A549 (cell line): ENCODE data around the gene HNRNPK. TPM values are rescaled to one million over a fixed set of nuclear protein-coding genes. Genes with fewer than 3 reads are reported as not detected.
A peak's percentile ranks its signal among the peaks of the same experiment; 100 is the strongest.

ENCODE experiments used
- ATAC-seq, 2 experiments: fragments of 200-7000 bp in 1 of 2; fragments of >200 bp in 1 of 2; cut with Nextera tagmentation in 1 of 2; cut with Tn5 transposase in 1 of 2; 3 replicates each; pipeline versions ENCODE4 v1.8.0 to v1.9.1; 2018 to 2020; ENCODE audit warnings: mild to moderate bottlenecking in 1 of 2, moderate library complexity in 1 of 2
- CTCF ChIA-PET: fragments of 300-600 bp; sonication (Branson Sonifier 250); formaldehyde crosslinking; extraction: SDS; loops from one replicate; lab custom pipeline; 2021; ENCODE audit warnings: antibody characterized with exemption, inconsistent platforms; lab: Yijun Ruan, JAX
- POLR2A ChIA-PET: fragments of 350-600 bp; formaldehyde crosslinking; extraction: SDS; loops from one replicate; lab custom pipeline; 2021; ENCODE audit warnings: antibody characterized with exemption, inconsistent platforms; lab: Yijun Ruan, JAX
- DNase-seq, 2 experiments: peaks; one replicate each; pipeline versions ENCODE4 v3.0.0 to v3.0.0-alpha.2; 2011 to 2016; ENCODE audit warnings: low read depth in 1 of 2, low spot score in 1 of 2
- FAIRE-seq: peaks from 2 replicates; lab custom pipeline; 2011; peaks lifted over from hg19 to GRCh38; lab: Jason Lieb, UNC
- H3K27ac ChIP-seq, 2 experiments: fragments of >200 bp; sonication (Bioruptor Twin); formaldehyde crosslinking; 3 replicates each; pipeline ENCODE4 v1.5.1; 2016 to 2017
- H3K4me1 ChIP-seq: fragments of >200 bp; sonication (Bioruptor Twin); formaldehyde crosslinking; 3 replicates; pipeline ENCODE4 v1.6.1; 2016
- H3K4me2 ChIP-seq: fragments of >200 bp; sonication (Bioruptor Twin); formaldehyde crosslinking; 3 replicates; pipeline ENCODE4 v1.6.1; 2016
- H3K4me3 ChIP-seq: fragments of >200 bp; sonication (Bioruptor Twin); formaldehyde crosslinking; 3 replicates; pipeline ENCODE4 v1.5.1; 2016
- H3K9me3 ChIP-seq: fragments of >200 bp; sonication (Bioruptor Twin); formaldehyde crosslinking; 3 replicates; pipeline ENCODE4 v1.6.1; 2016
- BHLHE40 ChIP-seq: IDR thresholded peaks from 2 replicates; pipeline ENCODE4 v1.6.1; 2012; ENCODE audit warnings: low read depth, low read length, inconsistent platforms
- CEBPB ChIP-seq, 2 experiments: fragments of >200 bp in 1 of 2; sonication (Bioruptor Twin) in 1 of 2; formaldehyde crosslinking in 1 of 2; IDR thresholded peaks; 2 replicates each; pipeline ENCODE4 v1.6.1; 2012 to 2016
- CHD4 ChIP-seq: fragments of 200-600 bp; sonication (generic); IDR thresholded peaks from 2 replicates; pipeline ENCODE4 v1.6.1; 2016; ENCODE audit warnings: antibody characterized with exemption, mild to moderate bottlenecking, borderline replicate concordance
- CTCF ChIP-seq: fragments of >200 bp; sonication (Bioruptor Twin); formaldehyde crosslinking; IDR thresholded peaks from 3 replicates; pipeline ENCODE4 v1.5.1; 2016
- EHF ChIP-seq: fragments of 250-450 bp; sonication (Bioruptor Pico); IDR thresholded peaks from 2 replicates; pipeline ENCODE4 v1.5.0; 2020; ENCODE audit warnings: mild to moderate bottlenecking
- ESRRA ChIP-seq: fragments of 150-350 bp; IDR thresholded peaks from 2 replicates; pipeline ENCODE4 v1.6.1; 2014; ENCODE audit warnings: mild to moderate bottlenecking, low read length, borderline replicate concordance
- HEYL ChIP-seq: fragments of 250-450 bp; sonication (Bioruptor Pico); IDR thresholded peaks from 2 replicates; pipeline ENCODE4 v1.8.0; 2021; ENCODE audit warnings: mild to moderate bottlenecking, moderate library complexity
- HOXB13 ChIP-seq: fragments of 250-450 bp; sonication (Bioruptor Pico); IDR thresholded peaks from 2 replicates; pipeline ENCODE4 v1.5.0; 2020; ENCODE audit warnings: low read depth, mild to moderate bottlenecking, moderate library complexity
- KDM1A ChIP-seq: fragments of 200-600 bp; sonication (generic); IDR thresholded peaks from 2 replicates; pipeline ENCODE4 v1.6.1; 2016; ENCODE audit warnings: low read depth, mild to moderate bottlenecking
- MAZ ChIP-seq: fragments of 150-350 bp; IDR thresholded peaks from 2 replicates; pipeline ENCODE4 v1.6.1; 2014; ENCODE audit warnings: antibody characterized with exemption, low read depth, low read length, borderline replicate concordance
- MYC ChIP-seq: IDR thresholded peaks from 2 replicates; pipeline ENCODE4 v1.6.1; 2012; ENCODE audit warnings: mild to moderate bottlenecking, inconsistent platforms, low read length, improper control_type of control experiment, borderline replicate concordance
- NFE2L2 ChIP-seq: fragments of 150-350 bp; conservative IDR thresholded peaks from 2 replicates; pipeline ENCODE4 v1.6.1; 2014; ENCODE audit warnings: low read length
- POLR2A ChIP-seq: IDR thresholded peaks from 2 replicates; pipeline ENCODE4 v1.6.1; 2012; ENCODE audit warnings: mild to moderate bottlenecking, low read length
- RARB ChIP-seq: fragments of 250-450 bp; sonication (Bioruptor Pico); IDR thresholded peaks from 2 replicates; pipeline ENCODE4 v1.8.0; 2021; ENCODE audit warnings: mild to moderate bottlenecking, moderate library complexity
- RNF2 ChIP-seq: fragments of 200-600 bp; sonication (generic); IDR thresholded peaks from 2 replicates; pipeline ENCODE4 v1.6.1; 2016; ENCODE audit warnings: low read depth, mild to moderate bottlenecking, antibody characterized with exemption, moderate library complexity, borderline replicate concordance
- TP53 ChIP-seq: fragments of 250-450 bp; sonication (Bioruptor Pico); IDR thresholded peaks from 2 replicates; pipeline ENCODE4 v1.5.0; 2021; ENCODE audit warnings: mild to moderate bottlenecking, moderate library complexity
- ZC3H11A ChIP-seq: fragments of 450-650 bp; IDR thresholded peaks from 2 replicates; pipeline ENCODE4 v1.6.1; 2014; ENCODE audit warnings: antibody characterized with exemption, mild to moderate bottlenecking
- ZFP36 ChIP-seq: fragments of 450-650 bp; IDR thresholded peaks from 2 replicates; pipeline ENCODE4 v1.6.1; 2014; ENCODE audit warnings: borderline replicate concordance; ENCODE audit not compliant: partially characterized antibody
- ZSCAN20 ChIP-seq: fragments of 250-450 bp; sonication (Bioruptor Pico); IDR thresholded peaks from 2 replicates; pipeline ENCODE4 v1.8.0; 2022; ENCODE audit warnings: mild to moderate bottlenecking, moderate library complexity
- WGBS: methylation state at CpG from one replicate; pipeline ENCODE4 v1.1.6; 2017; ENCODE audit errors: missing lambda C conversion rate; 5-methylcytosine and 5-hydroxymethylcytosine counted together
- polyA plus RNA-seq, 4 experiments: library from polyadenylated mRNA; depleted of rRNA in 3 of 4; stranded (reverse); fragments of >200 nt; fragmentation: RNase III in 1 of 4; extraction: RNeasy Plus Mini Kit Qiagen cat#74134 plus additional on column Dnase treatment in 1 of 4; gene quantifications; 2 replicates in 3 of 4; 3 replicates in 1 of 4; pipeline ENCODE4 v1.2.3, GENCODE V29; 2011 to 2017
- TF ChIP-seq, protein P1 (sequence below): fragments of >200 bp; sonication (Bioruptor Twin); formaldehyde crosslinking; IDR thresholded peaks from 2 replicates; pipeline ENCODE4 v1.6.1; 2016
- TF ChIP-seq, protein P2 (sequence below): fragments of 200-600 bp; sonication (generic); IDR thresholded peaks from 2 replicates; pipeline ENCODE4 v1.6.1; 2016; ENCODE audit warnings: antibody characterized with exemption, mild to moderate bottlenecking, moderate library complexity

HNRNPK gene
- polyA plus RNA-seq, 2 of the 4 experiments (the other 2 are of a cell fraction): 682 to 699 TPM

DNA sequence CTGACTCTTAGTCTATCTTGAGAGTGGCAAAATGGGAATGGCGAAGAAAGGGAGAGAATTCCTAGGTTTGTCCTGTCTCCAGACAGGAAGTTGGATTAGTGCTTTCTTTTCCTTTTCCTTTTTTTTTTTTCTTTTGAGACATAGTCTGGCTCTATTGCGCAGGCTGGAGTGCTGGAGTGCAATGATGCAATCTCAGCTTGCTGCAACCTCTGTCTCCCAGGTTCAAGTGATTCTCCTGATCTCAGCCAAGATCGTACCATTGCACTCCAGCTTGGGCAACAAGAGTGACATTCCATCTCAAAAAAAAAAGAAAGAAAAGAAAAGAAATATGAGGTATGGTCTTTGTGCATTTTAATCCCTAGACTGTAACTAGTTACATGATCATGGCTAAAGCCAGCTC, 46.2 kb downstream of the HNRNPK start:
- Histone ChIP-seq H3K4me2 (peak overlapping the region; percentile 41), H3K4me1 (peaks cover 23% of the 10 kb centered on the region; the same call in 2 of the 3 replicates)
- no peak for ATAC-seq
- TF ChIP-seq, protein P1, sequence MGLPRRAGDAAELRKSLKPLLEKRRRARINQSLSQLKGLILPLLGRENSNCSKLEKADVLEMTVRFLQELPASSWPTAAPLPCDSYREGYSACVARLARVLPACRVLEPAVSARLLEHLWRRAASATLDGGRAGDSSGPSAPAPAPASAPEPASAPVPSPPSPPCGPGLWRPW: peak; percentile 68; the same call in 1 of the 2 replicates
- no peak for TF ChIP-seq CHD4
- peak; percentile 68 to 87 for TF ChIP-seq CEBPB (IDR thresholded peaks at IDR 0.05)
- TF ChIP-seq, all 56 proteins: peak for 2
- Histone ChIP-seq H3K4me3 (no peak overlapping the region; the same call in 2 of the 3 replicates), H3K27ac (peak overlapping the region; percentile 54 to 61; a peak in 4 of 6 replicates), H3K9me3 (no peaks in the 10 kb centered on the region)
- POLR2A ChIA-PET: interaction anchor here (3.0 kb wide), 1 partner anchor 13 kb away, joined by 18 read pairs; the partner anchor contains the start of gene KIF27
- peak in 1 of 2 experiments; percentile 45 for DNase-seq
- no peak for FAIRE-seq
- CTCF ChIA-PET: interaction anchor here (0.5 to 5.3 kb wide), 4 partner anchors 13 to 328 kb away, joined by 3 to 22 read pairs (median 6); partner anchors contain the start of gene KIF27
- WGBS: 71% methylated on average over 3 of the region's 3 CpGs

GRCh38 chr9:83932851-83933250, 47.2 kb downstream of the HNRNPK start:
- no peak for ATAC-seq
- Histone ChIP-seq H3K4me3 (no peak overlapping the region), H3K4me2 (no peak overlapping the region), H3K4me1 (peaks cover 23% of the 10 kb centered on the region; the same call in 2 of the 3 replicates), H3K27ac (peak overlapping the region in 1 of 2 experiments; percentile 61; a peak in 2 of 6 replicates), H3K9me3 (no peaks in the 10 kb centered on the region)
- no peak for DNase-seq
- no peak for TF ChIP-seq HEYL (CRISPR knock-in tag)
- TF ChIP-seq BHLHE40: no peak
- TF ChIP-seq RARB (CRISPR knock-in tag): no peak
- TF ChIP-seq RNF2: no peak
- TF ChIP-seq, protein P2, sequence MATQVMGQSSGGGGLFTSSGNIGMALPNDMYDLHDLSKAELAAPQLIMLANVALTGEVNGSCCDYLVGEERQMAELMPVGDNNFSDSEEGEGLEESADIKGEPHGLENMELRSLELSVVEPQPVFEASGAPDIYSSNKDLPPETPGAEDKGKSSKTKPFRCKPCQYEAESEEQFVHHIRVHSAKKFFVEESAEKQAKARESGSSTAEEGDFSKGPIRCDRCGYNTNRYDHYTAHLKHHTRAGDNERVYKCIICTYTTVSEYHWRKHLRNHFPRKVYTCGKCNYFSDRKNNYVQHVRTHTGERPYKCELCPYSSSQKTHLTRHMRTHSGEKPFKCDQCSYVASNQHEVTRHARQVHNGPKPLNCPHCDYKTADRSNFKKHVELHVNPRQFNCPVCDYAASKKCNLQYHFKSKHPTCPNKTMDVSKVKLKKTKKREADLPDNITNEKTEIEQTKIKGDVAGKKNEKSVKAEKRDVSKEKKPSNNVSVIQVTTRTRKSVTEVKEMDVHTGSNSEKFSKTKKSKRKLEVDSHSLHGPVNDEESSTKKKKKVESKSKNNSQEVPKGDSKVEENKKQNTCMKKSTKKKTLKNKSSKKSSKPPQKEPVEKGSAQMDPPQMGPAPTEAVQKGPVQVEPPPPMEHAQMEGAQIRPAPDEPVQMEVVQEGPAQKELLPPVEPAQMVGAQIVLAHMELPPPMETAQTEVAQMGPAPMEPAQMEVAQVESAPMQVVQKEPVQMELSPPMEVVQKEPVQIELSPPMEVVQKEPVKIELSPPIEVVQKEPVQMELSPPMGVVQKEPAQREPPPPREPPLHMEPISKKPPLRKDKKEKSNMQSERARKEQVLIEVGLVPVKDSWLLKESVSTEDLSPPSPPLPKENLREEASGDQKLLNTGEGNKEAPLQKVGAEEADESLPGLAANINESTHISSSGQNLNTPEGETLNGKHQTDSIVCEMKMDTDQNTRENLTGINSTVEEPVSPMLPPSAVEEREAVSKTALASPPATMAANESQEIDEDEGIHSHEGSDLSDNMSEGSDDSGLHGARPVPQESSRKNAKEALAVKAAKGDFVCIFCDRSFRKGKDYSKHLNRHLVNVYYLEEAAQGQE: no peak
- TF ChIP-seq, protein P1: no peak
- TF ChIP-seq CTCF: no peak
- TF ChIP-seq ESRRA: no peak
- no peak for TF ChIP-seq NFE2L2
- TF ChIP-seq ZSCAN20 (CRISPR knock-in tag): no peak
- no peak for TF ChIP-seq HOXB13
- TF ChIP-seq KDM1A: no peak
- TF ChIP-seq TP53 (CRISPR knock-in tag): no peak
- TF ChIP-seq ZC3H11A: no peak
- TF ChIP-seq POLR2A: no peak
- no peak for TF ChIP-seq MAZ
- no peak for TF ChIP-seq EHF (CRISPR knock-in tag)
- no peak for TF ChIP-seq MYC
- TF ChIP-seq ZFP36: no peak
- ChIA-PET POLR2A (interaction anchor here (3.0 kb wide), 1 partner anchor 12 kb away, joined by 18 read pairs; the partner anchor contains the start of gene KIF27), CTCF (interaction anchor here (0.6 to 5.3 kb wide), 5 partner anchors 240 to 953 kb away, joined by 3 to 22 read pairs (median 7); no protein-coding TSS in a partner anchor)
- FAIRE-seq: no peak
- 84% methylated on average over 5 of the region's 5 CpGs for WGBS
